B cell (primary cell): ENCODE measurements around the gene DNASE1L3. TPM values are rescaled to one million over a fixed set of nuclear protein-coding genes. Genes with fewer than 3 reads are reported as not detected.

Experiments used
- ATAC-seq: fragments of 200-7000 bp; cut with Tn5 transposase; one replicate; pipeline ENCODE4 v1.10.0; 2021; ENCODE audit warnings: low read depth, mild to moderate bottlenecking, moderate number of reproducible peaks, moderate library complexity
- CTCF ChIA-PET: fragments of 350-600 bp; sonication (Branson Sonifier 250); formaldehyde crosslinking; loops from one replicate; lab custom pipeline; 2021; ENCODE audit warnings: antibody characterized with exemption, inconsistent platforms; lab: Charles Lee
- POLR2A ChIA-PET: fragments of 350-600 bp; sonication (Branson Sonifier 250); formaldehyde crosslinking; loops from one replicate; lab custom pipeline; 2021; ENCODE audit warnings: antibody characterized with exemption; lab: Charles Lee
- DNase-seq: peaks from one replicate; pipeline ENCODE4 v3.0.0; 2013
- H2AFZ ChIP-seq: 2 replicates; pipeline ENCODE4 v1.6.1; 2012; ENCODE audit warnings: mild to moderate bottlenecking, low read depth, low read length; ENCODE audit not compliant: insufficient read depth, poor library complexity, severe bottlenecking
- H3K27ac ChIP-seq, 2 donors: 1 replicate in 1 of 2; 2 replicates in 1 of 2; pipeline ENCODE4 v1.5.1; 2012 to 2013; ENCODE audit warnings: low read length in 2 of 2, mild to moderate bottlenecking in 2 of 2, moderate library complexity in 1 of 2
- H3K27me3 ChIP-seq, 4 experiments: fragments of 200-600 bp in 1 of 4; sonication (generic) in 1 of 4; replicated peaks in 1 of 4; 1 replicate in 2 of 4; 2 replicates in 2 of 4; pipeline versions ENCODE4 v1.6.1 to v1.7.0; 2013 to 2016; ENCODE audit warnings: low read length in 3 of 4, mild to moderate bottlenecking in 2 of 4, mixed read lengths in 1 of 4, moderate library complexity in 1 of 4; ENCODE audit not compliant: insufficient read depth in 4 of 4, control insufficient read depth in 3 of 4; ENCODE audit errors: control extremely low read depth in 1 of 4
- H3K36me3 ChIP-seq, 2 experiments: replicated peaks in 1 of 2; 1 replicate in 1 of 2; 2 replicates in 1 of 2; pipeline versions ENCODE4 v1.6.1 to v1.7.1; 2013; ENCODE audit warnings: low read length in 1 of 2; ENCODE audit not compliant: insufficient read depth in 2 of 2, control insufficient read depth in 1 of 2; ENCODE audit errors: control extremely low read depth in 1 of 2, extremely low read depth in 1 of 2
- H3K4me1 ChIP-seq, 2 donors: fragments of 200-600 bp in 1 of 2; sonication (generic) in 1 of 2; 1 replicate in 1 of 2; 2 replicates in 1 of 2; pipeline versions ENCODE4 v1.5.1 to v1.6.1; 2013 to 2017; ENCODE audit warnings: low read length in 2 of 2; ENCODE audit not compliant: control insufficient read depth in 2 of 2, insufficient read depth in 2 of 2
- H3K4me2 ChIP-seq: replicated peaks from 2 replicates; pipeline ENCODE3; 2012; ENCODE audit warnings: mild to moderate bottlenecking, low read depth, low read length; ENCODE audit not compliant: poor library complexity, severe bottlenecking
- H3K4me3 ChIP-seq, 5 experiments: fragments of 200-600 bp in 1 of 5; sonication (generic) in 1 of 5; 1 replicate in 3 of 5; 2 replicates in 2 of 5; pipeline versions ENCODE4 v1.5.1 to v1.7.0; 2011 to 2016; ENCODE audit warnings: low read length in 4 of 5, mild to moderate bottlenecking in 4 of 5, low read depth in 2 of 5, control low read depth in 1 of 5, moderate library complexity in 1 of 5; ENCODE audit not compliant: insufficient read depth in 1 of 5; ENCODE audit errors: control extremely low read depth in 1 of 5, extremely low read depth in 1 of 5
- H3K79me2 ChIP-seq: fragments of 200-600 bp; sonication (generic); one replicate; pipeline ENCODE4 v1.6.0; 2016; ENCODE audit warnings: low read length; ENCODE audit not compliant: control insufficient read depth, insufficient read depth
- H3K9ac ChIP-seq: fragments of 200-600 bp; sonication (generic); 2 replicates; pipeline ENCODE4 v1.6.1; 2017; ENCODE audit warnings: mild to moderate bottlenecking, low read length, moderate library complexity
- H3K9me3 ChIP-seq, 3 donors: one replicate each; pipeline versions ENCODE4 v1.6.1 to v1.7.1; 2013; ENCODE audit warnings: low read length in 2 of 3; ENCODE audit not compliant: control insufficient read depth in 2 of 3, insufficient read depth in 1 of 3; ENCODE audit errors: control extremely low read depth in 1 of 3
- H4K20me1 ChIP-seq: 2 replicates; pipeline ENCODE4 v1.6.0; 2012; ENCODE audit warnings: mild to moderate bottlenecking, low read length; ENCODE audit not compliant: insufficient read depth, control insufficient read depth, poor library complexity, severe bottlenecking
- H3K27ac Mint-ChIP-seq: one replicate; pipeline ENCODE4 v1.8.0; 2021; ENCODE audit warnings: mixed read lengths
- H3K27me3 Mint-ChIP-seq: one replicate; pipeline ENCODE4 v1.8.0; 2021; ENCODE audit warnings: mixed read lengths
- H3K4me1 Mint-ChIP-seq: one replicate; pipeline ENCODE4 v1.8.0; 2021; ENCODE audit warnings: mixed read lengths
- H3K4me3 Mint-ChIP-seq: one replicate; pipeline ENCODE4 v1.8.0; 2021; ENCODE audit warnings: mixed read lengths
- H3K9me3 Mint-ChIP-seq: one replicate; pipeline ENCODE4 v1.8.0; 2022; ENCODE audit warnings: mixed read lengths; ENCODE audit not compliant: insufficient read depth
- CTCF ChIP-seq: fragments of 200-600 bp; IDR thresholded peaks from one replicate; pipeline ENCODE4 v1.8.0; 2022; ENCODE audit warnings: antibody characterized with exemption, mild to moderate bottlenecking
- EZH2 ChIP-seq: IDR thresholded peaks from 2 replicates; pipeline ENCODE4 v1.6.1; 2012; ENCODE audit warnings: borderline replicate concordance, low read depth, mild to moderate bottlenecking, moderate library complexity, low read length; ENCODE audit not compliant: insufficient read depth, poor library complexity, severe bottlenecking
- WGBS: methylation state at CpG from one replicate; pipeline ENCODE4 v1.1.5; 2013; ENCODE audit warnings: missing lambda C conversion rate; ENCODE audit not compliant: insufficient coverage; 5-methylcytosine and 5-hydroxymethylcytosine counted together
- intact Hi-C: fragments of 100-400 bp; cut with micrococcal nuclease; formaldehyde crosslinking; loops from one replicate; pipeline ENCODE4 v1.10.0; 2022
- polyA plus RNA-seq: library from polyadenylated mRNA; depleted of rRNA; stranded (reverse); fragments of >200 nt; gene quantifications from 2 replicates; pipeline ENCODE4 v1.2.3, GENCODE V29; 2012
- total RNA-seq, 2 donors: library from RNA; stranded (reverse); fragments of 120-200 nt in 1 of 2; gene quantifications; 1 replicate in 1 of 2; 2 replicates in 1 of 2; pipeline versions ENCODE4 v1.2.3 to v1.2.4, GENCODE V29; 2013 to 2022

Gene DNASE1L3
- total and polyA plus RNA-seq, 2 donors (not counting 1 experiment from before 2014, with no cell fraction given) = 0.39 to 2.6 TPM

DNA sequence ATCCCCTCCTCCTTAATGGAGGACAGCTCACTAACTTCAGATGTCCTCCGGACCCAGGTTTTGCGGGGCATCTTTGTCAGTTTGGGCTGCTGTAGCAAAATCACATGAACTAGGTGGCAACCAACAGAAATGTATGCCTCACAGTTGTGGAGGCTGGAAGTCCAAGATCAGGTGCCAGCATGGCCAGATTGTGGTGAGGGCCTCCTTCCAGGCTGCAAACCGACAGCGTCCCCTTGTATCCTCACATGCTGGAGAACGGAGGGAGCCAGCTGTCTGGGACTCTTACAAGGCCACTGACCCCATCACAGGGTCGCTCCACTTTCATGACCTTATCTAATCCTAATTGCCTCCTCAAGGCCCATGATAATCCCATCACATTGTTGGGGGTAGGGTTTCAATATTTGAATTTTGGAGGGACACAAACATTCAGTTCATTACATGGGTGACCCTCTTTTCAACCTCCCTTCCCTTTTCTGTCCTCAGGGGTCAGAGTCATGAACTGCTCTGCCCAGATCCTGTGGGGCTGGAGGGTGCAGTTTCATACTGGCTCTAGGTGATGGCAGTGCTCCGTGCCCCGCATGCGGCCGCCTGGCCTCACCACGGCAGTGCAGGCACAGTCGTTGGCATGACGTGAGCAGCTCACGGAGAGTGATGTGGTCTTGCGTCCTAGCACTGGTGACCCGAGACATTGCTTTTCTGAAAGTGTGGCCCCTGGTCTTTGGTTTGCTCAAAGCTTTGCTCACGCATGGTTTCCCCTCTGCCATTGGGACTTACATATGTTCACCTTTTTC is 58.4 kb downstream of the DNASE1L3 start:
- Histone ChIP-seq H3K36me3 (peaks cover 0 to 53% of the 10 kb centered on the region in 2 experiments), H3K79me2 (no peaks in the 10 kb centered on the region), H3K4me1 (no peaks in the 10 kb centered on the region), H3K4me2 (no peak overlapping the region), H3K4me3 (no peak overlapping the region), H2AFZ (no peak overlapping the region), H3K9me3 (no peaks in the 10 kb centered on the region), H3K27ac (no peak overlapping the region), H3K27me3 (no peaks in the 10 kb centered on the region), H3K9ac (no peak overlapping the region), H4K20me1 (no peaks in the 10 kb centered on the region)
- CTCF ChIA-PET = no interaction called here
- POLR2A ChIA-PET = no interaction called here
- no peak overlapping the region for H3K27ac Mint-ChIP-seq
- TF ChIP-seq CTCF = no peak
- intact Hi-C loops = no loop called here
- H3K9me3 Mint-ChIP-seq = no peaks in the 10 kb centered on the region
- H3K27me3 Mint-ChIP-seq = no peaks in the 10 kb centered on the region
- H3K4me1 Mint-ChIP-seq = no peaks in the 10 kb centered on the region
- DNase-seq (no peak), ATAC-seq (no peak)
- 96% methylated on average over 15 of the region's 17 CpGs for WGBS
- H3K4me3 Mint-ChIP-seq = no peak overlapping the region

- Histone ChIP-seq H3K9me3 (no peaks in the 10 kb centered on the region), H3K27me3 (no peaks in the 10 kb centered on the region), H3K36me3 (peaks cover 0 to 59% of the 10 kb centered on the region in 2 experiments), H3K79me2 (no peaks in the 10 kb centered on the region), H3K4me2 (no peak overlapping the region), H3K4me3 (no peak overlapping the region), H2AFZ (no peak overlapping the region), H4K20me1 (no peaks in the 10 kb centered on the region), H3K9ac (no peak overlapping the region), H3K4me1 (no peaks in the 10 kb centered on the region), H3K27ac (no peak overlapping the region)
- H3K4me1 Mint-ChIP-seq = no peaks in the 10 kb centered on the region
- TF ChIP-seq EZH2 = no peak
- TF ChIP-seq CTCF = no peak
- no peak overlapping the region for H3K27ac Mint-ChIP-seq
- 92% methylated on average over 1 of the region's 3 CpGs for WGBS
- H3K4me3 Mint-ChIP-seq = no peak overlapping the region
- ATAC-seq = no peak
- no peaks in the 10 kb centered on the region for H3K9me3 Mint-ChIP-seq
- ChIA-PET CTCF (no interaction called here), POLR2A (no interaction called here)
- intact Hi-C loops = no loop called here
- no peaks in the 10 kb centered on the region for H3K27me3 Mint-ChIP-seq
- DNase-seq = no peak
These were observed 59.1 kb downstream of the DNASE1L3 start for GRCh38 chr3:58151637-58152036.
